COR-L47 (cell line): Measurements from ENCODE around the gene HELT.
"Not testable (repeated sequence)": the region's sequence is repeated elsewhere in the genome, so short reads cannot be mapped to it uniquely, and the experiment has no call there.

Source experiments
- DNase-seq: peaks from one replicate; lab custom pipeline; 2025; lab: John Stamatoyannopoulos, UW

HELT gene

DNA sequence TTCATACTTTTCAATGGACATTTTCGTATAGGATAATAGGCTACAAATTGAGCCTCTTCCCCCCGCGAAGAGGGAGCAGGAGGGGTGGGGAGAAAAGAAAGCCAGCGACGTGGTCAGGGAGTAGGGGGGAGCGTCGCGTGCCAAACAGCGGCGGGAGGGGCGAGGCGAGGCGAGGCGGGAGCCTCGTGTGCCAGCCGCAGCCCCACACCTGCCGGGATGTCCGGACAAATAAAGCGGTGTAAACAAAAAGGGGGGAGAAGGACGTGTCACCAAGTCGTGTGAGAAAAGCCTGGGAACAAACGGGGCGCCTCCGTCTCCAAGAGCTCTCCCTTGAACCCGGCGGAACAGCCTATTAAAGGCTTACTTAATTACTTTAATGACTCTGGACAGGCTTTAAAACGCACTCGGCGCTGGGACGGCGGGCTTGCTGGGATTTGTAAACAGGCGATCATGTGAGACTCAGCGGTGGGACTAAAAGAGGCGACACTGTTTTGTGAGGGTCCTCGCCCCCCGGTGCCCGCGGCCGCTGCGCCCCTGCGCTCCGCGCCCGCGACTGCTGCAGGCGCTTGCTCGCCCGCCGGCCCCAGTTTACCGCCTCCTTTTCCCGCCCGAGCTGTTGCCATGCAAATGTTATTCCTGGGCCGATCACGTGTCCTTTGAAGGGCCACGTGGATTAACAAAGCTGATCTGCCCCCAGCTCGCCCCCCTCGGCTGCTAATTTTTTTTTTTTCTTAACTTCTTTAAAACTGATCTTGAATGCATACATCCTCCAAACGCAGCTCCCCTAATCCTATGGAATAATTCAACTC is at the start of gene HELT:
HELT (plus strand) TSS at position 527 of the 809 bp plus-strand sequence. CDS start 439 bp downstream, outside the sequence.
- DNase-seq = peak; percentile 35

DNA sequence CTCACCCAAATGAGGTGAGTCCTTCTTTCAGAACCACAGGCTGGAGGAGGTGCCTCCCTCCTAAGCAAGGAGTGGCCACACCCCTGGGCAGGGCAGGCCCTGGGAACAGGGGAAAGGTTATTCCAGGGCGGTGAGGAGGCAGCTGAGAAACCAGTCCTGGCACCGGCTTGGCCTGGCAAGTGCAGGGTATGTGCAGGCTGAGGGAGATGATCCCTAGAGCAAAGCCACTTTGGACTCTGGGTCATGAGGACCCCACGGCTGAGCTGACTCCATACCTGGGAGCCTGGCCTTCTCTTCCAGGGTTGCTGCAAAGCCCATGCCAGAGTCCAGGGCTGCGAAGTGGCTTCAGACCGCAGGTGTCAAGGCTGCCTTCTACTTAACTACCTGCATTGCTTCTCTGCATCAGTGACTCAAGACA is 49.5 kb upstream of the HELT start:
- DNase-seq = no peak

GRCh38 chr4:184969610-184970009 is 48.7 kb upstream of the HELT start:
- DNase-seq = no peak

- no peak for DNase-seq
These were observed 45.3 kb upstream of the HELT start for GRCh38 chr4:184972991-184973390.

DNA sequence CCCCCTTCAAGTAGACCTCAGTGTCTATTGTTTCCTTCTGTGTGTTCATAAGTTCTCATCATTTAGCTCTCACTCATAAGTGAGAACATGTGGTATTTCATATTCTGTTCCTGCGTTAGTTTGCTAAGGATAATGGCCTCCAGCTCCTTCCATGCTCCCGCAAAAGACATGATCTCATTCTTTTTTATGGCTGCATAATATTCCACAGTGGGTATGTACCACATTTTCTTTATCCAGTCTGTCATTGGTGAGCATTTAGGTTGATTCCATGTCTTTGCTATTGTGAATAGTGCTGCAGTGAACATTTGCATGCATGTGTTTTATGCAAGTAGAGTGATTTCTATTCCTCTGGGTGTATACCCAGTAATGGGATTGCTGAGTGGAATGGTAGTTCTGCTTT is 41.9 kb upstream of the HELT start:
- DNase-seq = not testable (repeated sequence)

- no peak for DNase-seq
These were observed 40.5 kb upstream of the HELT start for GRCh38 chr4:184977747-184978146.

- no peak for DNase-seq
These were observed 40.1 kb upstream of the HELT start for GRCh38 chr4:184978211-184978610.

GRCh38 chr4:184979461-184980124 is 38.7 kb upstream of the HELT start:
- no peak for DNase-seq

DNA sequence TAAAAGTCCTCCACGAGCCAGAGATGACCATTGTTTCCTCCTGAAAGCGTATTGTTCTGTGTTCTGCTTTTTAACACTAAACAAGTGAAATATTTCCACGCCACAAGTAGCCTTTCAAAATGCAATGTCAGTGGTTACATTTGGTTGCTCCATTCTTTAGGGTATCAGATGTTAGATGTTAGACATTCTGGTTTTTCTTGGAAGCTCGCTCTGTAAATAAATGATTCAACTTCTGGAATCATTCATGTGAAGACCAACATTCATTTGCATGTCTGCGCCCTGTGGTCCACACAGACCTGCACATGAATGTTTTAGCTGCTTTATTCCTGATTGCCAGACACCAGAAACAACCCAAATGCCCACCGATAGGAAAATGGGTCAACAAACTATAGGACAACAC is 38.0 kb upstream of the HELT start:
- no peak for DNase-seq

DNA sequence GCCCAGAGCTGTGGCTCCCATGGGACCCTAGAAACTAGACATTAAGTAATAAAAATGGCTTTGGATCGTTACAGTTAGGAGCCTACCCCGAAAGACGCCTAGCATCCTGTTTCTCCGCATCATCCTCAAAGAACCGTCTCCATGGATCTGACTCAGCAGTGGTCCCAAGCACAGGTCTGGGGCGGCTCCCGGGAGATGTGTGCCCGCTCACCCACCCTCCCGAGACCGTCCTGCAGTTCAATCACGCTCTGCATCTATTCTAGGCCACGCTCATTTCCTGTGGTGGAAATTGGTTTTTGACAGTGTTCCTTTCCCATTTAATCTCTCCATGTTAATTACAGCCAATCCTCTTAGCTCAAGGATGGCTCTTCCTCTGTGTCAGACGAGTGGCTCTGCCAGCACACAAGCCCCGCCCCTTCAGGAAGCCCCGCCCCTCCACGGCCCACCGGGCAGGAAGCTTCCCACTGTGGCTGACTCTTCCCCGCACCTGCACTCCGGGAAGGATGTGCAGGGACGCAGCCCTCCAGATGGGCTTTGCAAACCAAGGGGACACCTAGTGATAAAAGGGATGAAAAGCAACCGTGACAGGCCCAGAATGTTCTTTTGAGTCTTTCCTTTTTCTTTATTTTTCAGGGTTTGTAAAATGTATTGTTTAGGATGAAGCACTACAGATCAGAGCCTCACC is 34.5 kb upstream of the HELT start:
- peak; percentile 91 for DNase-seq

DNA sequence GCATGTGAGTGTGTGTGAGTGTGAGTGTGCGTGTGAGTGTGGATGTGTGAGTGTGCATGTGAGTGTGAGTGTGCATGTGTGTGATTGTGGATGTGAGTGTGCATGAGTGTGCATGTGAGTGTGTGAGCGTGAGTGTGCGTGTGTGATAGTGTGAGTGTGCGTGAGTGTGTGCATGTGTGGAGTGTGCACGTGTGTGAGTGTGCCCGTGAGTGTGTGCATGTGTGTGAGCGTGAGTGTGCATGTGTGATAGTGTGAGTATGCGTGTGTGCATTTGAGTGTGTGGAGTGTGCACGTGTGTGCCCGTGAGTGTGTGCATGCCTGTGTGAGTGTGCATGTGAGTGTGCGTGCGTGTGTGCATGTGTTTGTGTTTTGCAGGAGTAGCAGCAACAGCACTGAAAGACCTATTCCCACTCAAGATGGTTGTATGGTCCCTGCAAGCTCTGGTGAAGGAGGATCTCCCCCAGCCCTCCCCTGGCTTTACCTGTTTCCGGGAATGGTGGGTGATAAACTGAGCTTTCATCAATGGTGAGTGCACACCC is 30.7 kb upstream of the HELT start:
- DNase-seq = no peak

DNA sequence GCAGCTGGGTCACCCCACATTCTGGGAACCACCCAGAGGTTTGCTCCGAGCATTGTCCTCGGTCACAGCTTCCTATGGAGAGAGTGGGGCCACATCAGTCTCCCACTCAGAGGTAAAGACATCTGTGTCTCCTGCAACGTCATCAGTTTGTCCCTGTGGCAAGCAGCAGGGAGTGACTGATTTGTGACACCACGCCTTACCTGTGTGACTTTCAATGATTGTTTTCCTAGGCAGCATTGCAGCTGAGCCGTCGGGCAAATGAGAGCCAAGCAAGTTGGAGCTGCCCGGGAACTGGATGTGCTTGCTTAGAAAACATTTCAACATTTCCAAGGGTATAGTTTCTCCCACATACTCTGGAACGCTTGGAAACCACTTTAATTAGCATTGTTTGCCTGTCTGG is 29.7 kb upstream of the HELT start:
- no peak for DNase-seq

DNA sequence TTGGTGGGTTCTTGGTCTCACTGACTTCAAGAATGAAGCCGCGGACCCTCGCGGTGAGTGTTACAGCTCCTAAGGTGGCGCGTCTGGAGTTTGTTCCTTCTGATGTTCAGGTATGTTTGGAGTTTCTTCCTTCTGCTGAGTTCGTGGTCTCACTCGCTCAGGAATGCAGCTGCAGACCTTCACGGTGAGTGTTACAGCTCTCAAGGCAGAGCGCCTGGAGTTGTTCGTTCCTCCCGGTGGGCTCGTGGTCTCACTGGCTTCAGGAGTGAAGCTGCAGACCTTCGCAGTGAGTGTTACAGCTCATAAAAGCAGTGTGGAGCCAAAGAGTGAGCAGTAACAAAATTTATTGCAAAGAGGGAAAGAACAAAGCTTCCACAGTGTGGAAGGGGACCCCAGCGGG is 29.0 kb upstream of the HELT start:
- DNase-seq = not testable (repeated sequence)

- not testable (repeated sequence) for DNase-seq
These were observed 28.2 kb upstream of the HELT start for GRCh38 chr4:184990131-184990530.

- peak; percentile 12 for DNase-seq
These were observed 26.4 kb upstream of the HELT start for GRCh38 chr4:184991860-184992259.

DNA sequence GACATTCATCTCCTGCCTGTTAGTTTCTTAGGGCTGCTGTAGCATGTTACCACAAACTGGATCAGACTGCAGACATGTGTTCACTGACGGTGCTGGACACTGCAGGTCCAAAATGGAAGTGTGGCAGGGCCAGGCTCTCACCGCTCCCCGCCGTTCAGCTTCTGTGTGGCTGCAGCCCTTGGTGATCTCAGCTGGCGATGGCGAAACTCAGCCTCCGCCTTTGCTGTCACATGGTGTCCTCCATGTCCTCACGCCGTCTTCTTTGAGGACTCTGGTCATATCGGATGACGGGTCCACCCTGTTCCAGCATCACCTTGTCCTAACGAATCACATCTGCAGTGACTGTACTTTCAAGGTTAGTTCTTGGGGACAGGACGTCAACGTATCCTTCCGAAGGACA is 25.9 kb upstream of the HELT start:
- no peak for DNase-seq

GRCh38 chr4:184993247-184993646 is 25.0 kb upstream of the HELT start:
- no peak for DNase-seq

GRCh38 chr4:184994010-184994622 is 24.2 kb upstream of the HELT start:
- no peak for DNase-seq

- DNase-seq = no peak
These were observed 23.7 kb upstream of the HELT start for GRCh38 chr4:184994623-184995010.

GRCh38 chr4:184997656-184998055 is 20.6 kb upstream of the HELT start:
- not testable (repeated sequence) for DNase-seq

GRCh38 chr4:185002784-185003183 is 15.5 kb upstream of the HELT start:
- DNase-seq = no peak
